Parietal lobe (tissue), 1 donor: ENCODE data around the gene SEPSECS. TPM values are rescaled to one million over a fixed set of nuclear protein-coding genes. Genes with fewer than 3 reads are reported as not detected.

Experiments used
- total RNA-seq: library from RNA; depleted of rRNA; stranded (reverse); fragments of >200 nt; gene quantifications from one replicate; pipeline ENCODE4 v1.2.3, GENCODE V29; 2014

SEPSECS gene
- 16.3 TPM for total RNA-seq

DNA sequence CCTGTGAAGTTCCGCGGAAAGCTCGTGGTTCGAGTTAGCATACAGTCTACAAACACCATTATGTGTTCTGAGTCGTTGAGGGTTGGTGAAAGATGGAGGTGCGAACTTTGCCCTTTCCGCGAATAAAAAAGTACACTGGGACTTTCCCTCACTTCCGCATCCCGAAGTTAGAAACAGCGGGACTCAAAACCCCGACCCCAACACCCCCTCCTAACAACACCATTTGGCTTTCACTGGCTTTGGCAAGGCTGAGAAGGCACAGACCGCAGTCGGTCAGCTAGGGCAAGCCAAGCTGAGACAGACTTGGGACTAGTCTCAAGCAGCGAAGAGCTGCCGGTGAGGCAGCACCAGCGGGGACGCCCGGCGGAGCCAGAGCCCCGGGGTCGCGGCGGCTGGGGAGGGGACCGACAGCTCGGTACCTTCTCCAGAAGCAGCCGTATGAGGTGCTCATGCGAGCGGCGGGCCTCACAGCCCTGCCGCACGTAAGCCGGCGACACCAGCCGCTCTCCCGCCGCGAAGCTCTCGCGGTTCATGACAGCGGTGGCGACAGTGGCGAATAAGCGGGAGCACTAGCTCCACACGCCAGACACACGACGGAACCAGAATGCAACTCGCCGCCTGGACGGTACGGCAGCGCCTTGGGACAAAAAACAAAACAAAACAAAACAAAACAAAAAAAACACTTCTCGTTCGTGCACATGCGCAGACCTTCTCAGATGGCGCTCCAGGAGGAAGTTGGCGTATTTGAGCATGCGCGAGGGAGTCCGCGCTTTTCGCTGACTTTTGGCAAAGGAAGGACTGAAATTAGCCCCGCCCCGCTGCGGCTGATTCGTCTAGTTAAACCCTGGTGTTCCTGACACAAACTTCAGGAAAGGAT lies at the start of gene SEPSECS:
TSS of gene SEPSECS (minus strand) at position 613 of the 877 bp plus-strand sequence. CDS start at position 533, 80 bp downstream.

Other genes starting within 250 kb of the SEPSECS start
- 31.9 TPM for gene CCDC149, start 247.4 kb downstream of the SEPSECS start, total RNA-seq
- gene LGI2, start 129.5 kb downstream of the SEPSECS start, total RNA-seq = 3.1 TPM
- gene PI4K2B, start 73.6 kb upstream of the SEPSECS start, total RNA-seq = 8.8 TPM
- gene ZCCHC4, start 152.3 kb upstream of the SEPSECS start, total RNA-seq = 23.8 TPM
- 71.4 TPM for gene ANAPC4, start 216.8 kb upstream of the SEPSECS start, total RNA-seq